ENCODE measurements around the gene RAB44. TPM values are rescaled to one million over a fixed set of nuclear protein-coding genes. Genes with fewer than 3 reads are reported as not detected.

RAB44 gene
- polyA plus RNA-seq, 1 experiment, result not detected

GRCh38 chr6:36779227-36779626 is 81.6 kb downstream of the RAB44 start:
- TF ChIP-seq, protein P1, sequence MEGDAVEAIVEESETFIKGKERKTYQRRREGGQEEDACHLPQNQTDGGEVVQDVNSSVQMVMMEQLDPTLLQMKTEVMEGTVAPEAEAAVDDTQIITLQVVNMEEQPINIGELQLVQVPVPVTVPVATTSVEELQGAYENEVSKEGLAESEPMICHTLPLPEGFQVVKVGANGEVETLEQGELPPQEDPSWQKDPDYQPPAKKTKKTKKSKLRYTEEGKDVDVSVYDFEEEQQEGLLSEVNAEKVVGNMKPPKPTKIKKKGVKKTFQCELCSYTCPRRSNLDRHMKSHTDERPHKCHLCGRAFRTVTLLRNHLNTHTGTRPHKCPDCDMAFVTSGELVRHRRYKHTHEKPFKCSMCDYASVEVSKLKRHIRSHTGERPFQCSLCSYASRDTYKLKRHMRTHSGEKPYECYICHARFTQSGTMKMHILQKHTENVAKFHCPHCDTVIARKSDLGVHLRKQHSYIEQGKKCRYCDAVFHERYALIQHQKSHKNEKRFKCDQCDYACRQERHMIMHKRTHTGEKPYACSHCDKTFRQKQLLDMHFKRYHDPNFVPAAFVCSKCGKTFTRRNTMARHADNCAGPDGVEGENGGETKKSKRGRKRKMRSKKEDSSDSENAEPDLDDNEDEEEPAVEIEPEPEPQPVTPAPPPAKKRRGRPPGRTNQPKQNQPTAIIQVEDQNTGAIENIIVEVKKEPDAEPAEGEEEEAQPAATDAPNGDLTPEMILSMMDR (IDR thresholded peaks at IDR 0.05; ENCODE audit: low read depth, low read length), result no peak
- no peaks in the 10 kb centered on the region for H3K9me3 ChIP-seq (ENCODE audit: control insufficient read depth, insufficient read depth, low read length)
- H3K27me3 ChIP-seq (ENCODE audit: control insufficient read depth, insufficient read depth, low read length), result peaks cover 42% of the 10 kb centered on the region
- H3K27ac ChIP-seq (ENCODE audit: low read depth, low read length), result no peak overlapping the region
- H3K4me3 ChIP-seq (ENCODE audit: low read depth, low read length), result no peak overlapping the region
- no peak for DNase-seq (ENCODE audit: low read depth, low spot score)
- ChIA-PET CTCF (interaction anchor here (1.4 to 1.5 kb wide), 2 partner anchors 14 to 19 kb away, joined by 6 to 7 read pairs; no protein-coding TSS in a partner anchor), POLR2A (no interaction called here)

GRCh38 chr6:36780442-36781177 is 83.0 kb downstream of the RAB44 start:
- POLR2A ChIA-PET, result no interaction called here
- CTCF ChIA-PET, result interaction anchor here (1.5 to 1.7 kb wide), 3 partner anchors 15 to 237 kb away, joined by 6 to 10 read pairs (median 7); no protein-coding TSS in a partner anchor
- Histone ChIP-seq H3K27me3 (ENCODE audit: control insufficient read depth, insufficient read depth, low read length) (peaks cover 45% of the 10 kb centered on the region), H3K9me3 (ENCODE audit: control insufficient read depth, insufficient read depth, low read length) (no peaks in the 10 kb centered on the region), H3K27ac (ENCODE audit: low read depth, low read length) (no peak overlapping the region), H3K4me3 (ENCODE audit: low read depth, low read length) (no peak overlapping the region)
- no peak for DNase-seq (ENCODE audit: low read depth, low spot score)
- TF ChIP-seq, protein P1 (IDR thresholded peaks at IDR 0.05; ENCODE audit: low read depth, low read length), result no peak

DNA sequence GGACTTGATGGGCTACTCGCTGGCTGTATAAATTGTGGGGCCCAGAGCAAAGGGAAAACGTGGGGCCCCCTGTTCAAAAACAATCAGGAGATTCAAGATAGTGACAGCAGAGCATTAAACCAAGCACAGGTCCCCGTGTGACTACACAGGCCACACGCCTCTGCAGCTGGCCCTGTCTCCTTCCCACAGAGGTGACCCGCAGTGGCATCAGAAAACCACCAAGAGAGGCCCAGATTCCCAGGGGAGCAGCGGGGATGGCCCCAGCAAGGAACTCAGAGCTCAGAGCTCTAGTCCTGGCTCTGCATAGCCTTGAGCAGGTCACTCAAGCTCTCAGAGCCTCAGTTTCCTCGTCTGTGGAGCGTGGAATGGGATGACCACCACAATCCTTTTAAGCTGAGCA is 84.0 kb downstream of the RAB44 start:
- CTCF ChIA-PET, result interaction anchor here (0.5 to 1.6 kb wide), 7 partner anchors 12 to 236 kb away, joined by 3 to 12 read pairs (median 4); partner anchors contain the start of gene C6orf89
- POLR2A ChIA-PET, result no interaction called here
- TF ChIP-seq, protein P1 (IDR thresholded peaks at IDR 0.05; ENCODE audit: low read depth, low read length), result no peak
- no peak for DNase-seq (ENCODE audit: low read depth, low spot score)
- Histone ChIP-seq H3K27me3 (ENCODE audit: control insufficient read depth, insufficient read depth, low read length) (peaks cover 37% of the 10 kb centered on the region), H3K27ac (ENCODE audit: low read depth, low read length) (no peak overlapping the region), H3K9me3 (ENCODE audit: control insufficient read depth, insufficient read depth, low read length) (no peaks in the 10 kb centered on the region), H3K4me3 (ENCODE audit: low read depth, low read length) (no peak overlapping the region)

Small RNAs within 50 kb of the gene (small RNA-seq; reads per million reads assigned to genes)
- gene RF00019 (ENCODE audit: insufficient read length, low read depth), result not detected

Other genes starting within 250 kb of the RAB44 start
- 27.1 and 34.9 TPM in 2 replicates for gene STK38, start 150.3 kb upstream of the RAB44 start, polyA plus RNA-seq (2011; rRNA removed)
- 317 and 423 TPM in 2 replicates for gene SRSF3, start 103.5 kb upstream of the RAB44 start, polyA plus RNA-seq (2011; rRNA removed)
- 722 and 830 TPM in 2 replicates for gene CDKN1A, start 19.1 kb upstream of the RAB44 start, polyA plus RNA-seq (2011; rRNA removed)
- gene CPNE5, start 141.6 kb downstream of the RAB44 start, polyA plus RNA-seq (2011; rRNA removed), result 0.06 and 0.10 TPM in 2 replicates
- 34.4 and 40.7 TPM in 2 replicates for gene PPIL1, start 177.0 kb downstream of the RAB44 start, polyA plus RNA-seq (2011; rRNA removed)
- 59.7 and 60.4 TPM in 2 replicates for gene C6orf89, start 188.1 kb downstream of the RAB44 start, polyA plus RNA-seq (2011; rRNA removed)